NCI-H1092 treated with DMSO at 0.1 percent for 48 hours (cell line): ENCODE measurements around the gene CES2.
"Not testable (repeated sequence)": the region's sequence is repeated elsewhere in the genome, so short reads cannot be mapped to it uniquely, and the experiment has no call there.

Experiments used
- DNase-seq: peaks from one replicate; lab custom pipeline; 2025; lab: John Stamatoyannopoulos, UW

Gene CES2

GRCh38 chr16:66955363-66956153, 20.2 kb downstream of the CES2 start:
- not testable (repeated sequence) for DNase-seq

GRCh38 chr16:66956154-66956457, 20.8 kb downstream of the CES2 start:
- not testable (repeated sequence) for DNase-seq

- no peak for DNase-seq
Measured at GRCh38 chr16:66958857-66959703, 23.8 kb downstream of the CES2 start.

GRCh38 chr16:66959704-66960161, 24.4 kb downstream of the CES2 start:
- no peak for DNase-seq

GRCh38 chr16:66960270-66960669, 25.0 kb downstream of the CES2 start:
- no peak for DNase-seq

GRCh38 chr16:66961065-66961744, 25.9 kb downstream of the CES2 start, which contains the start of gene CES3:
Gene CES3 (plus strand): TSS chr16:66961266. CDS start chr16:66961308, 42 bp downstream.
- DNase-seq = peak; percentile 48

GRCh38 chr16:66961914-66962313, 26.6 kb downstream of the CES2 start:
- DNase-seq = peak; percentile 78

- DNase-seq = peak; percentile 6
Measured at GRCh38 chr16:66964049-66964448, 28.7 kb downstream of the CES2 start.

- no peak for DNase-seq
Measured at GRCh38 chr16:66968847-66969246, 33.5 kb downstream of the CES2 start.

GRCh38 chr16:66970775-66971720, 35.7 kb downstream of the CES2 start:
- no peak for DNase-seq

GRCh38 chr16:66972983-66973382, 37.7 kb downstream of the CES2 start:
- DNase-seq = no peak

- DNase-seq = no peak
Measured at GRCh38 chr16:66973716-66974115, 38.4 kb downstream of the CES2 start.

GRCh38 chr16:66974156-66974931, 39.0 kb downstream of the CES2 start:
- DNase-seq = not testable (repeated sequence)

- DNase-seq = peak; percentile 4
Measured at GRCh38 chr16:66974932-66975246, 39.6 kb downstream of the CES2 start.

GRCh38 chr16:66975302-66975893, 40.1 kb downstream of the CES2 start:
- no peak for DNase-seq

- no peak for DNase-seq
Measured at GRCh38 chr16:66976746-66977145, 41.4 kb downstream of the CES2 start.

- peak; percentile 76 for DNase-seq
Measured at GRCh38 chr16:66977341-66978113, 42.2 kb downstream of the CES2 start.

- DNase-seq = no peak
Measured at GRCh38 chr16:66979011-66979717, 43.8 kb downstream of the CES2 start.

- no peak for DNase-seq
Measured at GRCh38 chr16:66983033-66983432, 47.7 kb downstream of the CES2 start.
